Activated B cell treated with CpG ODN at 0.5 μM for 24 hours (primary cell): ENCODE results near the gene NAA80. TPM values are rescaled to one million over a fixed set of nuclear protein-coding genes. Genes with fewer than 3 reads are reported as not detected.

Source experiments
- ATAC-seq: fragments of 200-7000 bp; cut with Tn5 transposase; one replicate; pipeline ENCODE4 v1.10.0; 2021; ENCODE audit warnings: low read depth, mild to moderate bottlenecking, moderate library complexity
- CTCF ChIA-PET: fragments of 350-600 bp; sonication (Branson Sonifier 250); formaldehyde crosslinking; loops from one replicate; lab custom pipeline; 2021; ENCODE audit warnings: antibody characterized with exemption; lab: Charles Lee
- POLR2A ChIA-PET: fragments of 350-600 bp; sonication (Branson Sonifier 250); formaldehyde crosslinking; loops from one replicate; lab custom pipeline; 2021; ENCODE audit warnings: antibody characterized with exemption; lab: Charles Lee
- DNase-seq: peaks from one replicate; pipeline ENCODE4 v3.0.0; 2022
- H3K27ac Mint-ChIP-seq: one replicate; pipeline ENCODE4 v1.8.0; 2020; ENCODE audit warnings: mixed read lengths
- H3K27me3 Mint-ChIP-seq: one replicate; pipeline ENCODE4 v1.8.0; 2021; ENCODE audit warnings: mixed read lengths
- H3K36me3 Mint-ChIP-seq: one replicate; pipeline ENCODE4 v1.8.0; 2021; ENCODE audit warnings: low read depth, mixed read lengths
- H3K4me1 Mint-ChIP-seq: one replicate; pipeline ENCODE4 v1.8.0; 2021; ENCODE audit warnings: mixed read lengths
- H3K4me3 Mint-ChIP-seq: one replicate; pipeline ENCODE4 v1.8.0; 2020; ENCODE audit warnings: mild to moderate bottlenecking, mixed read lengths
- H3K9me3 Mint-ChIP-seq: one replicate; pipeline ENCODE4 v1.8.0; 2020; ENCODE audit warnings: mixed read lengths
- intact Hi-C: fragments of 100-400 bp; cut with micrococcal nuclease; formaldehyde crosslinking; loops from one replicate; pipeline ENCODE4 v1.15.1; 2024
- total RNA-seq: library from RNA; stranded (reverse); gene quantifications from 2 replicates; pipeline ENCODE4 v1.2.3, GENCODE V29; 2022
- TF ChIP-seq, protein P1 (sequence below): fragments of 200-600 bp; IDR thresholded peaks from one replicate; pipeline ENCODE4 v1.8.0; 2022; ENCODE audit warnings: antibody characterized with exemption, mild to moderate bottlenecking

Gene NAA80, protein sequence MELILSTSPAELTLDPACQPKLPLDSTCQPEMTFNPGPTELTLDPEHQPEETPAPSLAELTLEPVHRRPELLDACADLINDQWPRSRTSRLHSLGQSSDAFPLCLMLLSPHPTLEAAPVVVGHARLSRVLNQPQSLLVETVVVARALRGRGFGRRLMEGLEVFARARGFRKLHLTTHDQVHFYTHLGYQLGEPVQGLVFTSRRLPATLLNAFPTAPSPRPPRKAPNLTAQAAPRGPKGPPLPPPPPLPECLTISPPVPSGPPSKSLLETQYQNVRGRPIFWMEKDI
- 23.9 and 24.8 TPM in 2 replicates for total RNA-seq

DNA sequence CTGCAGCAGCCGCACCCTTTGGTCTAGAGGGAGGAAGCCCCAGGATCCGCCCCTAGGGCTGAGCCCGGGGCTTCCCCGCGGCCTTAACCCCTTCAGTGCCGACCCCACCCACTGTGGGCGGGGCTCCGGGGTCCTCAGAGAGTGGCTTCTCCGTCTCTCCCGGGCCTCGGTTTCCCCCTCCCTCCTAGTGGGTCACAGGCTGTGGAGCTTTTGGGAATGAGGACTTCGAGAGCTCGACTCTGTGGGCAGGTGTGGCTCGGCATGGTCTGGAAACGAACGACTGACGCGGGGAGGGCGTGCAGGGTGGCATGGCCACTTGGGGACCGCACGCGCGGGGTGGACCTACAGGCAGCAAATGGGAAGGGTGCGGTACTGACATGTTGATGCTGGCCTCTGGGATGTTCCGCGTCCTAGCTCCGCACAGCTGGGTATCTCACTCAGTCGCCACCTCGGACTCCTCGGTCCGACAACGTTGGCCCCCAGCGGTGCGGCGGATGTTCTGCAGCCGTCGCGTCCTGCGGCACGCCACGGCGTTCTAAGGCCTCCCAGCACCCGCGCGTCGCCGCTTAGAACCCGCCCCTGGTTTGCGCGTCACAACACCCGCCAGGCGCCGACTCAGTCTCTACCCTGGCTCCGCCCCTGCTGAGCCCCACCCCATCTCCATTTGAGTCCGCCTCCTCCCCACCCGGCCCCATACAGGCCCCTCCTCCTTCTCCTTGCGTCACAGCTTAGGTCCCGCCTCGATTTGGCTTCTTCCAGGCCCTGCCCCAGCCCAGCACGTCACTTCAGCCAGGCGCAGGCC, at the start of gene NAA80, which contains the start of gene HYAL3:
TSS of gene NAA80 (minus strand) at position 570 of the 802 bp plus-strand sequence. CDS start 1,942 bp downstream, outside the sequence.
TSS of gene HYAL3 (minus strand) at position 570 of the 802 bp plus-strand sequence. CDS start 3,803 bp downstream, outside the sequence.
- intact Hi-C loops = loop anchor here (1.0 to 10.0 kb wide), 10 partner anchors 22 to 1274 kb away; partner anchors contain the start of genes APEH, HEMK1, IMPDH2 and INKA1
- Mint-ChIP-seq H3K9me3 (no peaks in the 10 kb centered on the region), H3K27me3 (no peaks in the 10 kb centered on the region), H3K27ac (peak within 1 kb of the TSS; percentile 98), H3K36me3 (peaks cover 6% of the 10 kb centered on the region), H3K4me3 (peak within 1 kb of the TSS; percentile 98), H3K4me1 (peaks cover 30% of the 10 kb centered on the region)
- ATAC-seq (peak; percentile 89), DNase-seq (peak; percentile 98)
- ChIA-PET CTCF (interaction anchor here (0.6 to 1.8 kb wide), 8 partner anchors 16 to 105 kb away, joined by 3 to 9 read pairs (median 4); partner anchors contain the start of gene HYAL2), POLR2A (interaction anchor here (0.6 to 3.4 kb wide), 20 partner anchors 14 to 1206 kb away, joined by 3 to 62 read pairs (median 4); partner anchors contain the start of genes CISH, CYB561D2, DAG1 and GNAI2)
- TF ChIP-seq, protein P1, sequence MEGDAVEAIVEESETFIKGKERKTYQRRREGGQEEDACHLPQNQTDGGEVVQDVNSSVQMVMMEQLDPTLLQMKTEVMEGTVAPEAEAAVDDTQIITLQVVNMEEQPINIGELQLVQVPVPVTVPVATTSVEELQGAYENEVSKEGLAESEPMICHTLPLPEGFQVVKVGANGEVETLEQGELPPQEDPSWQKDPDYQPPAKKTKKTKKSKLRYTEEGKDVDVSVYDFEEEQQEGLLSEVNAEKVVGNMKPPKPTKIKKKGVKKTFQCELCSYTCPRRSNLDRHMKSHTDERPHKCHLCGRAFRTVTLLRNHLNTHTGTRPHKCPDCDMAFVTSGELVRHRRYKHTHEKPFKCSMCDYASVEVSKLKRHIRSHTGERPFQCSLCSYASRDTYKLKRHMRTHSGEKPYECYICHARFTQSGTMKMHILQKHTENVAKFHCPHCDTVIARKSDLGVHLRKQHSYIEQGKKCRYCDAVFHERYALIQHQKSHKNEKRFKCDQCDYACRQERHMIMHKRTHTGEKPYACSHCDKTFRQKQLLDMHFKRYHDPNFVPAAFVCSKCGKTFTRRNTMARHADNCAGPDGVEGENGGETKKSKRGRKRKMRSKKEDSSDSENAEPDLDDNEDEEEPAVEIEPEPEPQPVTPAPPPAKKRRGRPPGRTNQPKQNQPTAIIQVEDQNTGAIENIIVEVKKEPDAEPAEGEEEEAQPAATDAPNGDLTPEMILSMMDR = no peak

DNA sequence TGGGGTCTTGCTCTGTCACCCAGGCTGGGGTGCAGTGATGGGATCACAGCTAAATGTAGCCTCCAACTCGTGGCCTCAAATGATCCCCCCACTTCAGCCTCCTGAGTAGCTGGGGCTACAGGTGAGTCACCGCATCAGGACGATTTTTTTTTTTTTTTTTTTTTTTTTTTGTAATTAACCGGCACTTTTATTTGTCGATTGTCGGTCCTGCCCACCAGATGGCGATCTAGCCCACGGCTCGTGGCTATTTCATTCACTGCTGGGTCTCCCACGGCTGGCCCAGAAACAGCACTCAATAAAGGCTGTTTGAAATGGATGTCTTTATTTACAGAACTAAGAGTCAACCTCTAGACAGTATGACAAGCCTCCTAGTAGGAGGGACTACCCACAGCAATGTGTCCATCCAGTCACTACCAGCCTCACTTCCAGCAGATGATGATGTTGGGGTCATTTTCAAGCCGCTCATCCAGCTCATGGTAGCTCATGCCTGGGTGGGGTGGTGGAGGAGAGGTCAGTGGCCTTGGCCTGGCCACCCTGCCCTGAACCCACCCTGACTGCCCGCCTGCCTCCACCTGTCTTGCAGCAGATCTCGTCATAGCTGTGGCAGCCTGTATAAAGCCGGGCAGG, 48.1 kb upstream of the NAA80 start:
- H3K27ac Mint-ChIP-seq = peak overlapping the region; percentile 63
- TF ChIP-seq, protein P1 = no peak
- ChIA-PET CTCF (interaction anchor here (0.8 to 5.5 kb wide), 8 partner anchors 9 to 269 kb away, joined by 3 to 64 read pairs (median 4); partner anchors contain the start of genes CISH and TMEM115), POLR2A (interaction anchor here (0.6 to 6.9 kb wide), 7 partner anchors 9 to 1024 kb away, joined by 3 to 195 read pairs (median 4); partner anchors contain the start of gene RASSF1)
- DNase-seq (peak; percentile 59), ATAC-seq (peak; percentile 15)
- no peak overlapping the region for H3K4me3 Mint-ChIP-seq
- no peaks in the 10 kb centered on the region for H3K27me3 Mint-ChIP-seq
- H3K36me3 Mint-ChIP-seq = peaks cover 19% of the 10 kb centered on the region
- H3K9me3 Mint-ChIP-seq = no peaks in the 10 kb centered on the region
- intact Hi-C loops = loop anchor here (1.0 kb wide), 1 partner anchor 89 kb away; no protein-coding TSS in a partner anchor
- peaks cover 58% of the 10 kb centered on the region for H3K4me1 Mint-ChIP-seq

DNA sequence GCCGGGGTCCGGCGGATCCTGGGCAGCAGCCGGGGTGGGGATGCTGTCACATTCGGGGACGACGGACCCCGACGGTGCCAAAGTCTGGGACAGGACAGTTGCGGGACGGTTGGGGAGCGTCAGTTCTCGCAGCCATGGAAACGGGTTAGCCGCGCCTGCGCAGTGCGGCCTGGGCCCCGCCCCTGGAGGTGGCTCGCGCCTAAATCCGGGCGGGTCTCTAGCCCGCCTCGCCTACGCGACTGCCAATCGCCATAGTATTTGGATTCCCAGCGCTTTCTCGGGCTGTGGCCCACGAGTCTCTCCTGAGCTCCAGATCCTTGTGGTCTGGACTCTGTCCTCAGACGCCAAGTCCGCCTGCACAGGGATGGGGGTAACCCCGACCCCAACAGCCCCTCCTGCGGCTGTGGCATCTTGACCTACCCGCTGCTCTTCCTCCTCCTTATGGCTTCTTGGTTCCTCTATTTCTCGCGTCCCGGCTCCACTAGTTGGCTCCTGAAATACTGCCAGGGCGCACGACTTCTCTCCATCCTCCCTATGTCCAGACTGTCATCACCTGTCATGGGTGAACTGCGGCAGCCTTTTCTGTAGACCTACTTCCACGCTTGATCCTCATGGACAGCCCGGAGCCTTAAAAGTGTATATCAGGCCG, 46.5 kb upstream of the NAA80 start, which contains the start of gene ZMYND10:
TSS of gene ZMYND10 (minus strand) at position 147 of the 649 bp plus-strand sequence. CDS start 153 bp downstream, outside the sequence.
- Mint-ChIP-seq H3K27me3 (no peaks in the 10 kb centered on the region), H3K9me3 (no peaks in the 10 kb centered on the region), H3K36me3 (peaks cover 17% of the 10 kb centered on the region), H3K4me3 (peak within 1 kb of the TSS; percentile 67), H3K4me1 (peaks cover 51% of the 10 kb centered on the region), H3K27ac (no peak within 1 kb of the TSS)
- ChIA-PET POLR2A (interaction anchor here (0.6 to 6.9 kb wide), 4 partner anchors 7 to 105 kb away, joined by 3 to 195 read pairs (median 7); partner anchors contain the start of gene RASSF1), CTCF (interaction anchor here (5.5 kb wide), 1 partner anchor 196 kb away, joined by 64 read pairs; no protein-coding TSS in a partner anchor)
- ATAC-seq (peak; percentile 33), DNase-seq (peak; percentile 73)
- intact Hi-C loops = no loop called here
- TF ChIP-seq, protein P1 = no peak

DNA sequence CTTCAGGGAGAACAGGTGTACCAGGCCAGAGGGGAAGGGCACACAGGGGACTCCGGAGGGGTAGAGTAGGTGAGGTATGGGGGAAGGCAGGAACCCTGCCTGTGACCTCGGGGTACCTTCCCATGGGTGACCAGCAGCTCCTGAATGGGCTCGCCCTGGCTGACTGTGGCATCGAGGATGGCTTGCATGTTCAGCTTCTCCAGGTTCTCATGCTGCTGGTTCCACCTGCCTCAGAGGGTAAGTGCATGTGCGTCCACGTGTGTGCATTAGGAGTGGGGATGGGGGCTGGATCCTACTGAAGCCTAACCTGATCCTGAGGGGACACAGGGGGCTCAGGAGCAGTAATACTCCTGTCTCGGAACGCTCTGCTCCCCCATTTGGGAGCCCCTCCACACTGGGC, 45.8 kb upstream of the NAA80 start:
- Mint-ChIP-seq H3K9me3 (no peaks in the 10 kb centered on the region), H3K27me3 (no peaks in the 10 kb centered on the region), H3K27ac (no peak overlapping the region), H3K4me3 (no peak overlapping the region), H3K36me3 (peaks cover 14% of the 10 kb centered on the region), H3K4me1 (peaks cover 48% of the 10 kb centered on the region)
- POLR2A ChIA-PET = interaction anchor here (0.6 to 6.9 kb wide), 2 partner anchors 7 to 24 kb away, joined by 4 to 195 read pairs; partner anchors contain the start of gene RASSF1
- DNase-seq (no peak), ATAC-seq (no peak)
- CTCF ChIA-PET = no interaction called here
- TF ChIP-seq, protein P1 = no peak
- intact Hi-C loops = no loop called here
